NK-92 (cell line): Measurements from ENCODE around the gene ARHGAP32.

ENCODE experiments used
- DNase-seq: peaks from one replicate; lab custom pipeline; 2025; ENCODE audit not compliant: unreplicated experiment; lab: John Stamatoyannopoulos, UW

Gene ARHGAP32

DNA sequence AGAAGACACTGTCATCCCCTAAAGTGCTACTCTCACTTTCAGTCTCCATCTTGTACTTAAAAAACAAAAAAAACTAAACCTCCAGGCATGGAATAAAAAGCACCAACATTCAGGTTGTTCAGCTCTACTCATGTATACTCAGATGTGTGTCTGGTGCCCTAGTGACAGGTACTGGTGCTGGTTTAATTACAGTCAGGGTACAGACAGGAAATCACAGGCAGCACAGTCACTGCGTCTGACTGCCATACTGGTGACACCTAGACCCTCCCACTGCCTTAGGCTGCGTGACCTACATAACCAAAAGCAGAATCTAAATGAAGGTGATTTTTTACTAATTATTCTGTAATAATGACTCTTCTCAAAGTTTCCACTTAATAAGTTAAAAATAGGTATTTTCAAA is at the start of gene ARHGAP32:
ARHGAP32 (minus strand) TSS at position 176 of the 400 bp plus-strand sequence; CDS start at position 49, 127 bp downstream.
- DNase-seq = no peak

DNA sequence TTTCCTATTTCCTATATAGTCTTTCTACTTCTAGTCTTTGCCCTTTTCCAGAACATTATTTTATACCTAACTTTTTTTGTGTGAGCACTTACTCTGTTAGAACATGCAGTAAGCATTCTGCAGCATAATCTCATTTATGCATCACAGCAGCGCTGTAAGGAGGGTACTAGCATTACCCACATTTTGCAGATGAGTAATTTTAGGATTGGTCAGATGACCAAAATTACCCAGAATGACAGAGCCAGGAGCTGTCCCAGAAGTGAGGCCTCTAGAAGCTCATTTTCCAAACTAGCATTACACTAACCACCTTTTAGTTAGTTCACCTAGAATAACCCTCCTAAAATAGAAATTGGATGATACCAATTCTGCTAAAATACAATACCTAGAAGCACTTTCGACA is 47.1 kb upstream of the ARHGAP32 start:
- no peak for DNase-seq

DNA sequence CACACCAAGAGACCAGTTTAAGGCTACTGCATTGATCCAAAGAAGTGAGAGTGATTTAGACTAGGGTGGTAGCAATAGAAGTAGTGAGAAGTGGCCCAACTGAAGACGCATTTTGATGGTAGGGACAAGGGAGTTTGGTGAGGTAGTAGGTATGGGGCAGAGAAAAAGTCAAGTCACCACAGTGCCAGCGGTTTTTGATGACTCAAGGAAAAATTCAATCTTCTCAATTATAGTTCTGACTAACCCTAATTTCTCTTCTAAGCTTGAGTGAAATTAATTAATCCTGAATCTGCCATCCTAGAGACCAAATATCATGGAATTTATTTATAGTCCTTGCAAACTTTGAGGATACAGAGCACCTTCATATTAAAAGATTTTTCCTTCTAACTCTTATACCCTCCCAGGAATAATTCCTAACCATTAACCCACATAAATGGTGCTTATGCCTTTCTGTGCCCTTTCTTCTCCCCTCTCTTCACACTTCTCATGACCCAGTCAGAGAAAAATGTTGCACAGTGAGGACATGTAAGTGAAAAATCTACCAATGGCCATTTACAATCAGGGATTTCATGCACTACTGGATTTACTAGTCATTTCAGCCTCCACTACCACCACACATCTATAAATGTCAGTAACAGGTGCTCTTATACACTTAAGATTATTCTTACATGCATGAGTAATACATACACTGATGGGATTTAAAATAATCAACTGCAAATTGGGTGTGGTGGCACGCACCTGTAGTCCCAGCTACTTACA is 45.9 kb upstream of the ARHGAP32 start:
- no peak for DNase-seq

DNA sequence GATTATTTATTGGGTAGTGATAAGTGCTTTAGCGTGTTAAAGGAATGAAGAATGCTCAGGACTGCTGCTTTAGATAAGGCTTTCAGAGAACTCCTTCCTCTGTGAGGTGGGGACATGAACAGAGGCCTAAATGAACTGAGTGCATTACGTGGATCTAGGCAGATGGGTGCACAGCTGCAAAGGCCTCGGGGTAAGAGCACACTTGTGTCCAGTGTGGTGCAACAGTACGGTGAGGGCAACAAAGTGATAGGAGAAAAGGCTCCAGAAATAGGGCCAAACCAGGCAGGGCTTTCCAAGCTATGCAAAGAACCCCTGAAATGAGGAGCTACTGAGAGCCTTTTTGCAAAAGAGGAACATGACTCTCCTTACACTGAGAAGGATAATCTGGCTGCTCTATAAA is 45.3 kb upstream of the ARHGAP32 start:
- no peak for DNase-seq

DNA sequence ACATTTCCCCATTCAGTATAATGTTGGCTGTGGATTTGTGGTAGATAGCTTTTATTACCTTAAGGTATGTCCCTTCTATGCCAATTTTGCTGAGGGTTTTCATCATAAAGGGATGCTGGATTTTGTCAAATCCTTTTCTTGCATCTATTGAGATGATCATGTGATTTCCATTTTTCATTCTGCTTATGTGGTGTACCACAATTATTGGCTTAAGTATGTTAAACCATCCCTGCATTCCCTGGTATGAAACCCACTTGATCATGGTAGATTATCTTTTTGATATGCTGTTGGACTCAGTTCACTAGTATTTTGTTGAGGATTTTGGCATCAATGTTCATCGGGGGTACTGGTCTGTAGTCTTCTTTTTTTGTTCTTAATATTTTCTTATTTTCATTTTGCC is 44.7 kb upstream of the ARHGAP32 start:
- no peak for DNase-seq

DNA sequence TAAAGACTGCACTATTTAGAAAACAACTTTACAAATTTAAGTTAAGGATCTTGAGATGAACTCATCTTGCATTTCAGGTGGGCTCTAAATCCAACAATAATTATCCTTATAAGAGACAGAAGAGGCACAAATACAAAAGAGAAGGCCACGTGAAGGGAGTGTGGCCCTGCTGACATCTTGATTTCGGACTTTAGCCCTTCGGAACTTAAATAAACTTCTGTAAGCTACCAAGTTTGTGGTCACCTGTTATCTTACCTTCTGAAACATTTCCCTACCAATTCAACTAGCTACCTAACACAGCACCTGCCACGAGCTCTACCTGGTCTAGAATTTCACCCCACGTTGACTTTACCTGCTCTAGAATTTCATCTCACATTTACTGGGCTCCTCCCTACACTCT is 42.9 kb upstream of the ARHGAP32 start:
- no peak for DNase-seq

DNA sequence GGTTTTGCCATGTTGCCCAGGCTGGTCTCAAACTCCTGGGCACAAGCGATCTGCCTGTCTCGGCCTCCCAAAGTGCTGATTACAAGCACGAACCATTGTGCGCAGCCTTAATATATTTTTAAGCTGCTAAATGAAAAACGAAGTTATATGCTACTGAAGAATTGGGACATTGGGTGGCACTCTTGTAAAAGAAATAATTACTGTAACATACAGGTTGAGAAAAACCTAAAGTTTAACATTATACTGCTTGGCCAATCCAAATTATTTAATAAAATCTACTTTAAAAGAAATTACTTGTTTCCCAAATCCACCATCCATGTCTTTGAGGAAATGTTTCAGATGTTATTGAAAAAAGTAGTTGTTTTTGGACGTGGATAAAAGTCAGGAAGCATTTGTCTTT is 37.9 kb upstream of the ARHGAP32 start:
- no peak for DNase-seq

DNA sequence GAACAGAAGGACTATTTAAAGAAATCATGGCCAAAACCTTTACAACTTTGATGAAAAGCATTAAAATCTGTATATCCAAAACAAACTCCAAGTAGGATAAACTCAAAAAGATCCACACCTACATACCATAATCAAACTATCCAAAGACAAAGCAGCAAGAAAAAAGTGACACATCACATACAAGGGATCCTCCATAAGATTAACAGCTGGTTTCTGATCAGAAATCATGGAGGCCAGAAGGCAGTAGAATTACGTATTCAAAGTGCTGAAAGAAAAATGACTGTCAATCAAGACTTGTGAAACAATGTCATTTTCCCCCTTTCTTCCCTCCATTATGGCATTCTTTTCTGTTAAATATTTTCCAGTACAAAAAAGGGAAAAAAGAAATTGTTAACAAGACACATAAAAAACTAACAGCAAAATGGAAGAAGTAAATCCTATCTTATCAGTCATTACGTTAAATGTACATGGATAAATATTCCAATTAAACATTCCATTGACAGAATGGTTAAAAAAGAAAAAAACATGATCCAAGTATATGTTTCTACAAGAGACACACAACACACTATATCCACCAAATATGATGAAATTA is 34.2 kb upstream of the ARHGAP32 start:
- DNase-seq = no peak

DNA sequence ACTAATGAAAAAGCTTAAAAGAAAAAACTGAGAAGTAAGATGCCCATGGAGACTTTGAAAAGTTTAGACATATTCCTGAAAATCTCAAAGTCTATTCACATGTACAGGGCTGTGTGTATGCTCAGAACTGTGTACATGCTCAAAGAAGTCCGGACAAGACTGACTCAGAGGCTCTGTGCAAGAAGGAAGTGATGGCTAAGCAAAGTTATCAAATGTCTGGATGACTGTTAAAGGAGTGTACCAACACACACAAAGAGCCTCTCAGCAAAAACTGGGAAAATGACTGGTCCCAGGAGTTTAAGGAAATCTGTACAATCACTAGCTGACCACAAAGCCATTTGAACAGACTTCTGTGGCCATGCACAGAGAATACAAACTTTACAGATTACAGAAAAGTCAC is 33.1 kb upstream of the ARHGAP32 start:
- DNase-seq = no peak

DNA sequence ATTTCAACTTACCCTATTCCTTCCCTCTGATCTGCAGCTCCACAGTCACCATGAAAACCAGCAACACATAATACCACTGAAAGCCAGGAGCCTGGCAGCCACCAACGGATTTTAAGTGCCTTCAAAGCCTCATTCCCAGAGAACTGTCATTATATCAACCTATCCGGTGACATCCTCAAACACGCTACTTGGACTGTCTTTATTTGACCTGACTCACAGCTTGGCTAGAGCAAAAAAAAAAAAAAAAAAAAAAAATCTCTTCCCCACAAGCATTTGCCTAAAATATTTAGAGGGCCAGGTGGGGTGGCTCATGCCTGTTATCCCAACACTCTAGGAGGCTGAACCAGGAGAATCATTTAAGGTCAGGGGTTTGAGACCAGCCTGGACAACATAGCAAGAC is 32.4 kb upstream of the ARHGAP32 start:
- no peak for DNase-seq

DNA sequence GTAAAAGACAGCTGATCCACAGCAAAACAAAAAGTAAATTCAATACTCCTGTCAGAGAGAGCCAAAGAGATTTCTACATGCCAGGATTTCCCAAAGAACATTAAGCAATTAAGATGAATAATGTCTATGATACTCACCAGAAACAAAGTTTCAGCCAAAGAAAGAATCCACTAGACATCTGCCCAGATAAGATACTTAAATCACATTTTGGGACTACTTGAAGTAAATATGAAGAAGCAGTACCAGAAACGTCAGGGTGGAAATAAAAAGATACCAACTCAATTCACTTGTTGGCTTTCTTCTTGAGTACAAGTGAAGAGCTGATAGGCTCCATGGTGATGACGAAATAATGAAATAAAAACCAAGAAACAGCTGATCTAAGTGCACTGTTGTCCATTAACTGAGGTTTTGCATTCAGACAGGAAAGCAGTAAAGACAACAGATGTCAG is 31.6 kb upstream of the ARHGAP32 start:
- no peak for DNase-seq

DNA sequence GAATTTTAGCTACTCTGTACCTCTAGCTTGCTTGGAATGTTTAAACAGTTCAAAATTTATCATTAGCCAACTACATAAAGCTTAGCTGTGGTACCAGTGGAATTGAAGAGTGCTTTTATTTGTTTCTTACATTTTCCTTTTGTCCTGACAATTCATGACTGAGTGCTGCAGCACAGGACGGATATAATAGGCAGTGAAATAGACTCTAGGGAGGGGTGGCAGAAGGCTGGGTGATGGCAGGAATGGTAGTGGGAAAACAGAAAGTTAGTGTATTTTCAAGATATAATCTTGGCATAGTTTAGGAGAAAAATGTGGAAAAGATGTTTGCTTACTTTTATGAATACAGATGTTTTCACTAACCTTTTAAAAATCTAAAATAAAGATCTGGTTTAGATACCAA is 31.1 kb upstream of the ARHGAP32 start:
- no peak for DNase-seq

DNA sequence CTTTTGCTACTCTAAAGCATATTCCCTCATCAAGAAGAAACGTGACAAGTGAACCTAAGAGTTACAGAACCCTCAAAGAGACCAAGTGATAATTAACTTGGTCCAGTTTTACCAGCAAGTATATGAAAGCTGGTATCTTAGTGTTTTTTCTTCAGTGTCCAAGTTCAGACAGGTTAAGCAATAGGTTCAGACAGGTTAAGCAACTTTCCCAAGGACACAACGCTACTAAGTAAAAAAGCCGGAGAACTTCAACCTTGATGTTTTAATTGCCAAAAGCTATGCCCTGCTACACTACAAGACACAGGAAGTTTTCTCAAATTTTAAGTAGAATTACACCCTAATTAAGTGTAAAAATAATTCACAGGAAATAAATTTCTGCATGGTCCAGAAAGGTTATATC is 30.0 kb upstream of the ARHGAP32 start:
- no peak for DNase-seq

DNA sequence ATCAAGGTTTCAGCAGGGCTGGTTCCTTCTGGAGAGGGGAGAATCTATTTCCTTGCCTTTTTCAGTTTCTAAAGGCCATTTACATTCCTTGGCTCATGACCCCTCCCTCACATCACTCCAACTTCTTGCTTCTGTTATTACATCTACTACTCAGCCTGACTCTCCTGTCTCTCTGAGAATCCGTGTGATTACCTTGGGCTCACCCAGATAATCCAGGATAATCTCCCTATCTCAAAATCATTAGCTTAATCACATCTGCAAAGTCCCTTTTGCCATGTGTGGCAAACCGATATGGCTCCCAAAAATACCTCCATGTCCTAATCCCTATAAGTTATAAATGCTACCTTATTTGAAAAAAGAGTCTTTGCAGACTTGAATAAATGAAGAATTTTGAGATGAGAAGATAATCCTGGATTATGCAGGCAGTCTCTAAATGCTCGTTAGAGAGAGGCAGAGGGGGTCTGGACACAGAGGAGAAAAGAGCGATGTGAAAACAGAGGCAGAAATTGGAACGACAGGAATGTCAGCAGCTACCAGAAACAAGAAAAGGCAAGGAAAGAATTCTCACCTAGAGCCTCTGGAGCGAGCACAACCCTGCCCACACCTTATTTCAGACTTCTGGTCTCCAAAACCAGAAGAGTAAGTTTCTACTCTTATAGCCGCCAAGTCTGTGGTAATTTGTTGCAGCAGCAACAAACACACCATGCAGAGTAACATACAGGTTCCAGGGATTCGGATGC is 23.6 kb upstream of the ARHGAP32 start:
- DNase-seq = no peak

DNA sequence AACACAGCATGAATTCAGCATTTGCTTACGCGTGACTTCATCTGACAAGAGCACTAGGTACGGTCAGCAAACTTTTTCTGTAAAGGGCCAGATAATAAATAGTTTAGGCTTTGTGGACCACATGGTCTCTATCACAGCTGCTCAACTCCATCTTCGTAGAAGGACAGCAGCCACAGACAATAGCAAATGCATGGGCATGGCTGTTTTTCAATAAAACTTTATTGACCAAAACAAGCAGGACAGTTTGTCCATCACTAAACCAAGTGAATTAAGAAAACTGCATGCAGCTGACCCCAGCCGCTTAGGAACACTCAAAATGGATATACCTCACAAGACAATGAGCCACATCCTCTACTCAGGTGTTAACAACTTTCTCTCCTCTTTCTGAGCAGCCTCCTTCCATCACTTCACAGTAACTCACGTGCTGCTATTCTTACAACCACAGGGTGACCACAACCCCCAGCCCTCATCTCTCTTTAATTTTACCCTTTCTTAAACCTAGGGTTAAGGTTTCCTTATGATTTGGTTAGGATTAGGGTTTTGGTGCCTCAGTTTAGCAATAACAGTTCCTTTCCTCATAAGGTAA is 22.7 kb upstream of the ARHGAP32 start:
- DNase-seq = no peak

DNA sequence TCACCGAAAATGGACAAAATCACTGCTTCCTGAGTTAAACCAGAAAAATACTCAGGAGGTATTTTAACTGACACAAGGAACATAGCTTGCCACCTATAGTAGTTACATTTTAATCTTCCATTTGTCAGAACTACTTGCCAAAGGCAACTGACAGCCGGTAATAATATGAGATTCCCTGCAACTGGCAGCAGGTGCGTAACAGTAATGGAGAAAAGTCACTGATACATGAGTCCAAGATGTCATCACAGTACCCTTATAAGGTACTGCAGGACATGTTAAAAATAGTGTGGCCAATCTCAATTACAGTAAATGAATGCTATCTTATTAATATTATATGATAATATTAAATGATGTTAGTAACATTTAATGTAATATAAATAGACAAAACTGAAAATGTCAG is 21.1 kb upstream of the ARHGAP32 start:
- DNase-seq = no peak

DNA sequence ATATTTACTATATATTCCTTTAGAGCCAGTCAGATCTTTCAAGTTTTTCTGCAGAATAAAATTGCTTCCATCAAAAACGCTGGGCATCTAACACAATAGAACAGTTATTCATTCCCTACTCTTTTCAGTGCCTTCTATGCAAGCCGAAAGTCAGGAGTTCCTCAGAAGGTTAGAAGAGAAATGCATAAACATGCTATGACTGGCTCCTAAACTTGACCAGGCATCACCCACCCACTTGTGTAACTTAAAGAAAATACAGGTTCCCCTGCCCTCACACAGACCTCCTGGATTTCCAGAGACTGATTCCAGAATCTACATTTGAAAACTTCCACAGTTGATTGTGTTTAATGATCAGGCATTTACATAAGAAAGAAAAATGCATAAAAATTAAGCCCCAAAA is 19.3 kb upstream of the ARHGAP32 start:
- no peak for DNase-seq

DNA sequence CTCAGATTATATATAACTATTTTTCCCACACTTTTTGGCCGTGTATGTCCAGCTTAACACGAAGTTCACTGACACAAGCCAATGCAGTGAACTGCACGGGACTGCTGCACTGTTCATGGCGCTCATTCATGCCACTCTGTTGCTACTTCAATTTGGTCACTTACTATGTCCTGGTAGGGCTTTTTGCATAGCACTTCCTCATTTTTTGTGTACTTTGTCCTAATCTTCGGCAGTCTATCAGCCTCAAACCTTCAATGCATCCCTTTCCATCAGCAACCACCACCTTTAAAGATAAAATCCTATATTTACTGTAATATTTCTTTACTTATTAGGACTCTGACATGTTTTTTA is 18.7 kb upstream of the ARHGAP32 start:
- DNase-seq = no peak

DNA sequence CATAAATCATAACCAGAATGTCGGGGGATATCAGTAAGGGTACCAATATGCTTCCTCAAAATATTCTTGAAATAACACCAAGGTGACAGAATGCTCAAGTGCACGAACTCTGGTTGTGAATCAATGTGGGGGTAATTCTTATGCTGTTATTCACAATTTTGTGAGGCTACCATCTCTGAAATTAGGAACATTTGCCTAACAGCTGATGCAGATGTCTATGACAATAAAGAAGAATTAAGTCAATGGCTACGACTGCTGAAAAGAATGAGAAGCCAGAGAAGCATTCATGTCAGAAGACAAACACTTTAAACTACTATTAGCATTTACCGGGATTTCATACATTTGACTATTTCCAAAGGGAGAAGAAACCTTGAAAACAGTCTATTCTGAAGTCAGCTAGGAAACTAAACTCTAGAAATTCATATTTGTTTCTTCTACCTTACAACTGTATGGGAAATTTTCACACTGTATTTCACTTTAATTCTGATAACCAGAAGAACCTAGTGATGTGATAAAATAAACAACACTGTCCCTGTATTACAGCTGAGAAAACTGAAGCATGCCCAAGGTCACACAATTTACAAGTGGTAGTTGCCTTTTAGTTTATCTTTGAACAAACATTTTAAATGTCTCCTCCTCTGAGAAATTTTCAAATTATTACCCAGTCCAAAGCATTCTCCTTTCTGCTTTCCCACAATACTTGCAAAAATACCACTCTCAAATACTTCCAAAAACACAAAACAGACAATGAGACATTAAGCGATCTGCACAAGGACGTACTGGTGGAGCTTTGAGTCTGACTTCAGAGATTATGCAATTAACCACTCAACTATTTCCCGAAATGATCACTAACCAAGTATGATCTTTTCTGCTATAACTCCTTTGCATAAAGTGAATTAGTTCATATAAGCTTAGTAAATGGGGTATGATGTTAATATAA is 18.0 kb upstream of the ARHGAP32 start:
- no peak for DNase-seq

DNA sequence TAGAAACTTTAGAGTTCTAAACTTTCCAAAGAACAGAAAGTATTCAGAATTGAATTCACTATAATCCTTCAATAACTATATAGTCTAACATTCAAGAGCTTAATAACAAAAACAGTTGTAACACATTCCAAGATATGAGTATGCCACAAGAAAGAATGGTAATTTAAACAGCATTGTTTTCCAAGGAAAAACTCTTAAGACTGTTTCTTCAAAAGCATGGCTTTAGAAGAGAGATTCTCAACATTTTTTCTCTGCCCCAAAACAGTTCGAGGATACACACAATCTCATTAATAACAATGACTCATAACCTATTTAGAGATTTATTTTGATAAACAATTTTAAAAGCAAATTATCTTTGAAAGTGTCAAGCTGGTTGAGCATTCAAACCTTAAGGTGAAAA is 16.7 kb upstream of the ARHGAP32 start:
- no peak for DNase-seq
